ENCODE data around the gene OR8H1.

Gene OR8H1

GRCh38 chr11:56292154-56292553 lies at the start of gene OR8H1:
OR8H1 (minus strand) TSS chr11:56292254; CDS start chr11:56291062, 1,192 bp downstream.
- DNase-seq (ENCODE audit: low spot score): no peak

- DNase-seq (ENCODE audit: low spot score): no peak
These were observed 48.2 kb upstream of the OR8H1 start for GRCh38 chr11:56340289-56340688.

GRCh38 chr11:56333156-56333555 lies 41.1 kb upstream of the OR8H1 start:
- no peak for DNase-seq (ENCODE audit: low spot score)

- no peak for DNase-seq (ENCODE audit: low spot score)
These were observed 39.9 kb upstream of the OR8H1 start for GRCh38 chr11:56331861-56332491.

- DNase-seq (ENCODE audit: low spot score): no peak
These were observed 22.8 kb upstream of the OR8H1 start, which contains the start of gene OR8K3 for GRCh38 chr11:56314844-56315243. OR8K3 (plus strand) TSS chr11:56315144; CDS start chr11:56318307, 3,163 bp downstream.

GRCh38 chr11:56307836-56308235 lies 15.8 kb upstream of the OR8H1 start:
- DNase-seq (ENCODE audit: low spot score): no peak

GRCh38 chr11:56296898-56297297 lies 4.8 kb upstream of the OR8H1 start:
- DNase-seq (ENCODE audit: low spot score): no peak

GRCh38 chr11:56273854-56274253 lies 18.2 kb downstream of the OR8H1 start, which contains the start of gene OR5T1:
OR5T1 (plus strand) TSS chr11:56274154; CDS start chr11:56275639, 1,485 bp downstream.
- DNase-seq (ENCODE audit: low spot score): no peak

- no peak for DNase-seq (ENCODE audit: low spot score)
These were observed 21.0 kb downstream of the OR8H1 start for GRCh38 chr11:56271092-56271491.

GRCh38 chr11:56251954-56252353 lies 40.1 kb downstream of the OR8H1 start, which contains the start of gene OR5T3:
OR5T3 (plus strand) TSS chr11:56252254; CDS start chr11:56252254, 0 bp downstream.
- no peak for DNase-seq (ENCODE audit: low spot score)

Data from CD4-positive, alpha-beta T cell treated with Interleukin-6 at 100 ng/mL for 8 hours (primary cell).